ENCODE measurements around the gene HLF.
"Not testable (repeated sequence)": the region's sequence is repeated elsewhere in the genome, so short reads cannot be mapped to it uniquely, and the experiment has no call there.

The HLF gene

GRCh38 chr17:55318715-55319487, 54.1 kb downstream of the HLF start:
- no peak for DNase-seq
- in situ Hi-C loops (cut with HindIII; ENCODE audit: low pct_ligation_motif_present, low pct_unique_long_range_greater_than_20kb, low sequenced_read_pairs), result no loop called here

GRCh38 chr17:55319933-55320593, 55.3 kb downstream of the HLF start:
- in situ Hi-C loops (cut with HindIII; ENCODE audit: low pct_ligation_motif_present, low pct_unique_long_range_greater_than_20kb, low sequenced_read_pairs), result no loop called here
- no peak for DNase-seq

GRCh38 chr17:55320594-55321426, 56.0 kb downstream of the HLF start:
- in situ Hi-C loops (cut with HindIII; ENCODE audit: low pct_ligation_motif_present, low pct_unique_long_range_greater_than_20kb, low sequenced_read_pairs), result no loop called here
- no peak for DNase-seq

GRCh38 chr17:55321427-55322060, 56.8 kb downstream of the HLF start:
- DNase-seq, result no peak
- in situ Hi-C loops (cut with HindIII; ENCODE audit: low pct_ligation_motif_present, low pct_unique_long_range_greater_than_20kb, low sequenced_read_pairs), result no loop called here

- no peak for DNase-seq
- in situ Hi-C loops (cut with HindIII; ENCODE audit: low pct_ligation_motif_present, low pct_unique_long_range_greater_than_20kb, low sequenced_read_pairs), result no loop called here
Observed at GRCh38 chr17:55322453-55322985, 57.8 kb downstream of the HLF start.

- DNase-seq, result no peak
- in situ Hi-C loops (cut with HindIII; ENCODE audit: low pct_ligation_motif_present, low pct_unique_long_range_greater_than_20kb, low sequenced_read_pairs), result no loop called here
Observed at GRCh38 chr17:55323518-55324295, 58.9 kb downstream of the HLF start.

GRCh38 chr17:55324296-55324978, 59.7 kb downstream of the HLF start:
- in situ Hi-C loops (cut with HindIII; ENCODE audit: low pct_ligation_motif_present, low pct_unique_long_range_greater_than_20kb, low sequenced_read_pairs), result no loop called here
- DNase-seq, result no peak

GRCh38 chr17:55325406-55325805, 60.6 kb downstream of the HLF start:
- no peak for DNase-seq
- in situ Hi-C loops (cut with HindIII; ENCODE audit: low pct_ligation_motif_present, low pct_unique_long_range_greater_than_20kb, low sequenced_read_pairs), result no loop called here

- DNase-seq, result no peak
- in situ Hi-C loops (cut with HindIII; ENCODE audit: low pct_ligation_motif_present, low pct_unique_long_range_greater_than_20kb, low sequenced_read_pairs), result no loop called here
Observed at GRCh38 chr17:55326030-55326429, 61.3 kb downstream of the HLF start.

GRCh38 chr17:55327225-55328088, 62.7 kb downstream of the HLF start:
- no peak for DNase-seq
- in situ Hi-C loops (cut with HindIII; ENCODE audit: low pct_ligation_motif_present, low pct_unique_long_range_greater_than_20kb, low sequenced_read_pairs), result no loop called here

- in situ Hi-C loops (cut with HindIII; ENCODE audit: low pct_ligation_motif_present, low pct_unique_long_range_greater_than_20kb, low sequenced_read_pairs); DNase-seq: not testable (repeated sequence)
Observed at GRCh38 chr17:55328514-55328913, 63.8 kb downstream of the HLF start.

- in situ Hi-C loops (cut with HindIII; ENCODE audit: low pct_ligation_motif_present, low pct_unique_long_range_greater_than_20kb, low sequenced_read_pairs), result no loop called here
- DNase-seq, result no peak
Observed at GRCh38 chr17:55330344-55330933, 65.7 kb downstream of the HLF start.

GRCh38 chr17:55332296-55333041, 67.7 kb downstream of the HLF start:
- no peak for DNase-seq
- in situ Hi-C loops (cut with HindIII; ENCODE audit: low pct_ligation_motif_present, low pct_unique_long_range_greater_than_20kb, low sequenced_read_pairs), result no loop called here

GRCh38 chr17:55334285-55334684, 69.5 kb downstream of the HLF start:
- in situ Hi-C loops (cut with HindIII; ENCODE audit: low pct_ligation_motif_present, low pct_unique_long_range_greater_than_20kb, low sequenced_read_pairs), result no loop called here
- no peak for DNase-seq

- DNase-seq, result no peak
- in situ Hi-C loops (cut with HindIII; ENCODE audit: low pct_ligation_motif_present, low pct_unique_long_range_greater_than_20kb, low sequenced_read_pairs), result no loop called here
Observed at GRCh38 chr17:55334881-55335540, 70.3 kb downstream of the HLF start.
